Measurements from ENCODE around the gene RNF224.

The RNF224 gene

DNA sequence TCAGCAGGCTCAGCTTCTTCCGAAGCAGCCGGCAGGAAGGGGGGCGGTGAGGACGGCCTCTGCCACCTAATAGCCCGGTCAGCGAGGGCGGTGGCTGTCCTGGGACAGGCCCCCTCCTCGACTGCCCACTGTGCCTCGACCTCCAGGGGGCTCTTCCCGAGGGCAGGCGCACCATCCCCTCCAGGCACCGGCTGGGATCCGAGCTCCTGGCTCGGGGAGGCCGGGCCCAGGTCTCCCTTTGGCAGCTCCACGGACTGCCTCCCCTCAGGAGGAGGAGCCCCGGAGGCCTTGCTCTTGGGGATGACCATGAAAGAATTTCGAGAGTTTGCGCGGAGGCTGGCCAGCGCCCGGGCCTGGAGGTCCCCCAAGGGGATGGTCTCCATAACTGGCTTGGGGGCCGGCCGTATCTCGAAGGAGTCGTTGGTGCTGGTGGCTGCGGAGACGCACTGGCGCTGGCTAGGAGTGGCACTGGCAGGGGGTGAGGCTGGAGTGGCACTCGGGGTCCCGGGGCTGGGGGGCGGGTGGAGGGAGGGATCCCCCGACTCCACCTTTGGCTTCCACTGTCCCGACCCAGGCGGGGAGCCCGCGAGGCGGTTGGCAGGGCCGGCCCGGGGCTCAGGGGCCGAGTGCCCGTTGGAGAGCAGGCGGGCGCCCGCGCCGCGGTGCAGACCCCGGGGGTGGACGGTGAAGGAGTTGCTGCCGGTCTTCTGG, 27.7 kb upstream of the RNF224 start:
- Mint-ChIP-seq H3K27ac (peak overlapping the region; percentile 61), H3K27me3 (no peaks in the 10 kb centered on the region), H3K4me3 (peak overlapping the region; percentile 74), H3K9me3 (no peaks in the 10 kb centered on the region), H3K36me3 (ENCODE audit: low read depth) (no peaks in the 10 kb centered on the region), H3K4me1 (ENCODE audit: low read depth) (peaks cover 32% of the 10 kb centered on the region)

GRCh38 chr9:137200311-137201204, 26.7 kb upstream of the RNF224 start, which contains the start of gene TPRN:
TSS of gene TPRN (minus strand) at chr9:137200741. CDS start at chr9:137200711, 30 bp downstream.
- Mint-ChIP-seq H3K27ac (peak within 1 kb of the TSS; percentile 63), H3K9me3 (no peaks in the 10 kb centered on the region), H3K4me1 (ENCODE audit: low read depth) (peaks cover 36% of the 10 kb centered on the region), H3K36me3 (ENCODE audit: low read depth) (no peaks in the 10 kb centered on the region), H3K27me3 (no peaks in the 10 kb centered on the region), H3K4me3 (peak within 1 kb of the TSS; percentile 84)

GRCh38 chr9:137201205-137201868, 26.0 kb upstream of the RNF224 start:
- Mint-ChIP-seq H3K4me3 (peak overlapping the region; percentile 84), H3K9me3 (no peaks in the 10 kb centered on the region), H3K27ac (peak overlapping the region; percentile 63), H3K36me3 (ENCODE audit: low read depth) (peaks cover 1% of the 10 kb centered on the region), H3K27me3 (no peaks in the 10 kb centered on the region), H3K4me1 (ENCODE audit: low read depth) (peaks cover 41% of the 10 kb centered on the region)

DNA sequence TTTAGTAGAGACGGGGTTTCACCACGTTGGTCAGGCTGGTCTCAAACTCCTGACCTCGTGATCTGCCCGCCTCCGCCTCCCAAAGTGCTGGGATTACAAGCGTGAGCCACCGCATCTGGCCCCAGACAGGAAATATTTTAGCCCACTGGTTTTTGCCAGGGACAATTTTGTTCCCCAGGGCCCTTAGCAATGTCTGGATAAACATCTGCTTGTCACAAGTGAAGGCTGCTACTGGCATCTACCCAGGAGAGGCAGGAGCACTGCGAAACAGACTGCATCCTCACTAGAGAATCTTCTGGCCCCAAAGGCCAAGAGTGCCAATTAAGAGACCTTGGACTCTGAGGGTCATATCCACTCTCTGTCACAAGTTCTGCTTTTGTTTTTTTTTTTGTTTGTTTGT, 24.3 kb upstream of the RNF224 start:
- no peak overlapping the region for H3K27ac Mint-ChIP-seq
- H3K4me3 Mint-ChIP-seq: no peak overlapping the region
- H3K4me1 Mint-ChIP-seq (ENCODE audit: low read depth): peaks cover 55% of the 10 kb centered on the region

DNA sequence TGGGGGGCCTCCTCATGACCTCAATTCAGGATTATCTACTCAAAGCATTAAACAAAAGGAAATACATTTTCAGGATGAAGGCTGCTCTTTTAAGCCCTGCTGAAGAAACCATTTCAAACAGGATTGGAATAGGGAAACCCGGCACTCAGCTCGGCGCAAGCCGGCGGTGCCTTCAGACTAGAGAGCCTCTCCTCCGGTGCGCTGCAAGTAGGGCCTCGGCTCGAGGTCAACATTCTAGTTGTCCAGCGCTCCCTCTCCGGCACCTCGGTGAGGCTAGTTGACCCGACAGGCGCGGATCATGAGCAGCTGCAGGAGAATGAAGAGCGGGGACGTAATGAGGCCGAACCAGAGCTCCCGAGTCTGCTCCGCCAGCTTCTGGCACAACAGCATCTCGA, 22.6 kb upstream of the RNF224 start:
- peak overlapping the region; percentile 93 for H3K4me3 Mint-ChIP-seq
- peak overlapping the region; percentile 94 for H3K27ac Mint-ChIP-seq
- H3K36me3 Mint-ChIP-seq (ENCODE audit: low read depth): peaks cover 26% of the 10 kb centered on the region
- H3K27me3 Mint-ChIP-seq: no peaks in the 10 kb centered on the region
- H3K4me1 Mint-ChIP-seq (ENCODE audit: low read depth): peaks cover 48% of the 10 kb centered on the region
- H3K9me3 Mint-ChIP-seq: no peaks in the 10 kb centered on the region

More for the DNA sequence above, 24.3 kb upstream of the RNF224 start:
- no peaks in the 10 kb centered on the region for H3K9me3 Mint-ChIP-seq
- H3K27me3 Mint-ChIP-seq: no peaks in the 10 kb centered on the region
- H3K36me3 Mint-ChIP-seq (ENCODE audit: low read depth): peaks cover 16% of the 10 kb centered on the region

- Mint-ChIP-seq H3K4me3 (peak within 1 kb of the TSS; percentile 93), H3K27ac (peak within 1 kb of the TSS; percentile 94), H3K27me3 (no peaks in the 10 kb centered on the region), H3K4me1 (ENCODE audit: low read depth) (peaks cover 48% of the 10 kb centered on the region), H3K36me3 (ENCODE audit: low read depth) (peaks cover 26% of the 10 kb centered on the region), H3K9me3 (no peaks in the 10 kb centered on the region)
These were observed 21.9 kb upstream of the RNF224 start, which contains the start of the genes NDOR1 and TMEM203 for GRCh38 chr9:137205126-137206069. TSS of gene NDOR1 (plus strand) at chr9:137205700. CDS start at chr9:137205778, 78 bp downstream. TSS of gene TMEM203 (minus strand) at chr9:137205648. CDS start at chr9:137205414, 234 bp downstream.

DNA sequence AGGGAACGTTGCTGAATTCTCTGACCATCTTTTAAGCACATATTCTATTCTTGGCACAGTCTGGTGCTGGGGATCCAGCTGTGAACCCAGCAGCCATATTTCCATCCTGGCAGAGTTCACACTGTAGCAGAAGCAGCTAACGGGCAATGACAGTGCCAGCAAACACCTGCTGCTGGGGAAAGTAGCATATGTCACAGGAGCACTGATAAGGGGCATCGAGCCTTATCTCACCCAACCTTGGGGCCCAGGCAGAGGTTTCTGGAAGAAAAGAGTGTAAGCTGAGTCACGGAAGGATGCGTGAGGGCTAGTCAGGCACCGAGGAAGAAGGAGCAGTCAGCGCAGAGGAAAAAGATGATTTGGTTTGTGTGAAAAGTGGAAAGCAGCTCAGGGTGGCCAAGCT, 20.7 kb upstream of the RNF224 start:
- Mint-ChIP-seq H3K4me3 (peak overlapping the region; percentile 93), H3K27ac (peak overlapping the region; percentile 93), H3K27me3 (no peaks in the 10 kb centered on the region), H3K4me1 (ENCODE audit: low read depth) (peaks cover 44% of the 10 kb centered on the region), H3K9me3 (no peaks in the 10 kb centered on the region), H3K36me3 (ENCODE audit: low read depth) (peaks cover 26% of the 10 kb centered on the region)

DNA sequence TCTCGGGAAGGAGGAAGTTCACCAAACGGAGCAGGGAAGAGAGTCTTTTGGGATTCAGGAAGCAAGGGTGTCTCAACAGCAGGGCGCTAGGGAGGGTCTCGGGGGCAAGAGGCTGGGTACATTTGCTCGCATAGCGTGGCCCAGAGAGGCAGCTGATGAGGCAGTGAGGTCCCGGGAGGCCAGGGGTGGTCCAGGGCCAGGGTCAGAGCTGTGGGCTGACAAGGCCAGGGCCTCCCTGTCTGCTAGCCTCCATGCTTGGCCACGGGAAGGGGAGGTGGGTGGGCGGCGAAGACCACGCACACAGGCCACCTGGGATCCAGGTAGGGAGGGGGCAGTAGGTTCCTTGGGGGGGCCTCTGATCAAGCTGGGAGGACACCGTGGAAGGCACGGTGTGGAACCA, 15.8 kb upstream of the RNF224 start:
- H3K36me3 Mint-ChIP-seq (ENCODE audit: low read depth): peaks cover 27% of the 10 kb centered on the region
- H3K27ac Mint-ChIP-seq: no peak overlapping the region

GRCh38 chr9:137212520-137212919, 14.8 kb upstream of the RNF224 start:
- Mint-ChIP-seq H3K4me3 (no peak overlapping the region), H3K9me3 (no peaks in the 10 kb centered on the region), H3K36me3 (ENCODE audit: low read depth) (peaks cover 17% of the 10 kb centered on the region), H3K27me3 (no peaks in the 10 kb centered on the region), H3K4me1 (ENCODE audit: low read depth) (peaks cover 2% of the 10 kb centered on the region), H3K27ac (no peak overlapping the region)

More for the DNA sequence above, 15.8 kb upstream of the RNF224 start:
- Mint-ChIP-seq H3K4me1 (ENCODE audit: low read depth) (peaks cover 12% of the 10 kb centered on the region), H3K9me3 (no peaks in the 10 kb centered on the region), H3K27me3 (no peaks in the 10 kb centered on the region), H3K4me3 (no peak overlapping the region)

- H3K36me3 Mint-ChIP-seq (ENCODE audit: low read depth): peaks cover 13% of the 10 kb centered on the region
- no peaks in the 10 kb centered on the region for H3K9me3 Mint-ChIP-seq
- no peaks in the 10 kb centered on the region for H3K4me1 Mint-ChIP-seq (ENCODE audit: low read depth)
- no peak overlapping the region for H3K27ac Mint-ChIP-seq
- H3K27me3 Mint-ChIP-seq: no peaks in the 10 kb centered on the region
- H3K4me3 Mint-ChIP-seq: no peak overlapping the region
These were observed 13.9 kb upstream of the RNF224 start for GRCh38 chr9:137213160-137214060.

DNA sequence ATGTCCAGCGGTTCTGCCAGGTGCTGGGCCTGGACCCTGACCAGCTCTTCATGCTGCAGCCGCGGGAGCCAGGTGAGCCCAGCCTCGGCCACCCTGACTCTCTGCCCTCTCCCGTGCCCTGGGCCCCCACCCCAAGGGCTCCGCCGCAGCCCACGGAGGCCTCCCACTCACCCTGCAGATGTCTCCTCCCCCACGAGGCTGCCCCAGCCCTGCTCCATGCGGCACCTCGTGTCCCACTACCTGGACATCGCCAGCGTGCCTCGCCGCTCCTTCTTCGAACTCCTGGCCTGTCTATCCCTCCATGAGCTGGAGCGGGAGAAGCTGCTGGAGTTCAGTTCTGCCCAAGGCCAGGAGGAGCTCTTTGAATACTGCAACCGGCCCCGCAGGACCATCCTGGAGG, 12.7 kb upstream of the RNF224 start:
- peaks cover 4% of the 10 kb centered on the region for H3K36me3 Mint-ChIP-seq (ENCODE audit: low read depth)
- H3K9me3 Mint-ChIP-seq: no peaks in the 10 kb centered on the region
- no peak overlapping the region for H3K27ac Mint-ChIP-seq

DNA sequence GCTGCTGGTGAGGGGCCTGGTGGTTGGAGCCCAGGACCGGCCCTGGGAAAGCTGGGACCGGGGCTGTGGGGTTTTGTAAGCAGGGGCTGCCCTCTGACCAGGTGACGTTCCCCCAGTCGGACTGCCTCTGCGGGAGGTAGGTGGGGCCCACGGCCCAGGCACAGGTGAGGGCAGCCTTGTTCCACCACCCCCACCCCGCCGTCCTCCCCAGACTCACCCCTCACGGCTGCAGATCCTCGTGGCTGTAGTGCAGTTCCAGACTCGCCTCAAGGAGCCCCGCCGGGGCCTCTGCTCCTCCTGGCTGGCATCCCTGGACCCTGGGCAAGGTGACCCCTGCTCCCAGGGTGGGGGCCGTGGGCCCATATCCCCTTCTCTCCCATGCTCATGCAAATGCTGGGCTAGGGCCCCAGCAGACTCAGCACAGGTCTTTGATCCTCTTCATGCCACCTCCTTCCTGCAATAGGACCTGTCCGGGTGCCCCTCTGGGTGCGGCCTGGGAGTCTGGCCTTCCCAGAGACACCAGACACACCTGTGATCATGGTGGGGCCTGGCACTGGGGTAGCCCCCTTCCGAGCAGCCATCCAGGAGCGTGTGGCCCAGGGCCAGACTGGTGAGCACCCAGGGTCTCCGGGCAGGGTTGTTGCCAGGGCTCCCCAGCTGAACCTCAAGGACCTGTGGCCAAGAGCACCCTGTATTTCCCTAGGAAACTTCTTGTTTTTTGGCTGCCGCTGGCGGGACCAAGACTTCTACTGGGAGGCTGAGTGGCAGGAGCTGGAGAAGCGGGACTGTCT, 11.9 kb upstream of the RNF224 start:
- Mint-ChIP-seq H3K4me1 (ENCODE audit: low read depth) (no peaks in the 10 kb centered on the region), H3K36me3 (ENCODE audit: low read depth) (peaks cover 4% of the 10 kb centered on the region), H3K9me3 (no peaks in the 10 kb centered on the region), H3K27ac (no peak overlapping the region), H3K27me3 (no peaks in the 10 kb centered on the region), H3K4me3 (no peak overlapping the region)

More for the DNA sequence above, 12.7 kb upstream of the RNF224 start:
- no peak overlapping the region for H3K4me3 Mint-ChIP-seq
- H3K27me3 Mint-ChIP-seq: no peaks in the 10 kb centered on the region
- H3K4me1 Mint-ChIP-seq (ENCODE audit: low read depth): no peaks in the 10 kb centered on the region

All from stimulated activated naive CD8-positive, alpha-beta T cell treated with anti-CD3 and anti-CD28 coated beads, Interleukin-15, Interleukin-2, amounts not matched to agents 100 ng/mL and 50 ng/mL, for 24 hours (primary cell).